Measurements from ENCODE around the gene SLF2. TPM values are rescaled to one million over a fixed set of nuclear protein-coding genes. Genes with fewer than 3 reads are reported as not detected.

The SLF2 gene
- total and polyA plus RNA-seq, 2 of the 13 experiments (the other 11 are each of a cell fraction or from before 2014, with no cell fraction given) = 12.2 to 48.1 TPM

DNA sequence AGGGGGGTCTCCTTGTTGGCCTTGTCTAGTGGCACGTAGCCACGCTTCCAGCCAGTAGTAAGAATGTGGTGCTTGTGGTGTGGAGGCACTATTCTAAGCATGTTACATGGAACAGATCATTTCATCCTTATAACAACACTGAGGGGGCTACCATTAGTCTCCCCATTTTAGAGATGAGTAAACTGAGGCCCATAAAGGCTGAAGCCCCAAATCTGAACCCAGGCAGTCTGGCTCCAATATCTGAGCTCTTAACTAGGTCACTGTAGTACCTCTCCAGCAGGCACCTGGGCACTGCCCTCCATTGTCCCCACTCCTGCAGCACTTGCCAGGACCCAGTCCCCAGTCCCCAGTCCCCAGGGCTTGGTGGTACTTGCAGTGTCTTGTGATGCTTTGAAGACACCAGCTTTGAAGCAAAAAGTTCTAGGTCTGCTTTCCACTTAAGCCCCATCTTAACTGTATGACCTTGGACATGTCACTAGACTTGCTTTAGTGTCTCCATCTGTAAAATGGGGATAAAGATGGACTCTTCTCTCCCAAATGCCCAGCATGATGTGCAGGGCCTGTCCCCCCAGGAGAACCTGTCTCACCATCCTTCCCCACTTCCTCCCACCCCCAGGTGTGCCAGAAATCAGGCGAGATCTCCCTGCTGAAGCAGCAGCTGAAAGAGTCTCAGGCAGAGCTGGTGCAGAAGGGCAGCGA, 93.3 kb downstream of the SLF2 start:
- Histone ChIP-seq H3K4me2 (ENCODE audit: low read depth, low read length) (no peak overlapping the region), H2AFZ (ENCODE audit: low read length) (no peak overlapping the region), H3K27me3 (ENCODE audit: control insufficient read depth in 1 of 2, insufficient read depth in 2 of 2, low read length in 2 of 2) (no peaks in the 10 kb centered on the region), H3K9me3 (ENCODE audit: low read length) (no peaks in the 10 kb centered on the region), H3K4me1 (ENCODE audit: insufficient read depth, low read length) (peaks cover 53% of the 10 kb centered on the region), H3K36me3 (replicated peaks in 1 of 2; ENCODE audit: control insufficient read depth in 1 of 2, insufficient read depth in 2 of 2, low read length in 2 of 2) (peaks cover 17 to 43% of the 10 kb centered on the region in 2 experiments; a peak in 4 of 5 replicates), H4K20me1 (ENCODE audit: insufficient read depth, low read length) (no peaks in the 10 kb centered on the region; the same call in 1 of the 2 replicates), H3K27ac (ENCODE audit: extremely low read length, insufficient read depth, low read length) (no peak overlapping the region), H3K9ac (ENCODE audit: insufficient read depth, low read depth, low read length) (no peak overlapping the region), H3K4me3 (replicated peaks in 1 of 3; ENCODE audit: insufficient read depth in 1 of 3, low read depth in 2 of 3, low read length in 3 of 3) (no peak overlapping the region), H3K79me2 (ENCODE audit: insufficient read depth, low read length) (peaks cover 14% of the 10 kb centered on the region)
- ATAC-seq (no peak), DNase-seq (ENCODE audit: low spot score) (no peak), FAIRE-seq (no peak)
- ChIA-PET POLR2A (interaction anchor here (0.9 to 7.1 kb wide), 2 partner anchors 6 to 19 kb away, joined by 3 to 124 read pairs; partner anchors contain the start of genes LZTS2, MRPL43 and TWNK), CTCF (ENCODE audit: low intra/inter-chr PET ratio, low total read pairs) (no interaction called here)
- intact Hi-C loops (cut with micrococcal nuclease; ENCODE audit: unreplicated experiment) = no loop called here
- WGBS (ENCODE audit: low lambda C conversion rate) = 93% methylated on average over 4 of the region's 4 CpGs
- in situ Hi-C loops (cut with HindIII; ENCODE audit: extremely low pct_ligation_motif_present, low pct_unique_long_range_greater_than_20kb) = no loop called here
- TF ChIP-seq ZNF629 (CRISPR knock-in tag; conservative IDR thresholded peaks at IDR 0.05) (peak; percentile 81), GTF3A (CRISPR knock-in tag; conservative IDR thresholded peaks at IDR 0.05) (no peak), POLR2AphosphoS5 (IDR thresholded peaks at IDR 0.05; ENCODE audit: low read depth, low read length) (0 out of 2 replicates have a peak, but pooled peaks have one; percentile 16)
- TF ChIP-seq, protein P1, sequence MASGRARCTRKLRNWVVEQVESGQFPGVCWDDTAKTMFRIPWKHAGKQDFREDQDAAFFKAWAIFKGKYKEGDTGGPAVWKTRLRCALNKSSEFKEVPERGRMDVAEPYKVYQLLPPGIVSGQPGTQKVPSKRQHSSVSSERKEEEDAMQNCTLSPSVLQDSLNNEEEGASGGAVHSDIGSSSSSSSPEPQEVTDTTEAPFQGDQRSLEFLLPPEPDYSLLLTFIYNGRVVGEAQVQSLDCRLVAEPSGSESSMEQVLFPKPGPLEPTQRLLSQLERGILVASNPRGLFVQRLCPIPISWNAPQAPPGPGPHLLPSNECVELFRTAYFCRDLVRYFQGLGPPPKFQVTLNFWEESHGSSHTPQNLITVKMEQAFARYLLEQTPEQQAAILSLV (CRISPR knock-in tag; IDR thresholded peaks at IDR 0.05; ENCODE audit: borderline replicate concordance) = no peak
- no TSS peak for BruUV-seq (replicated peaks)

- H3K9me3 ChIP-seq (ENCODE audit: low read length) = no peaks in the 10 kb centered on the region
- ATAC-seq (no peak), DNase-seq (ENCODE audit: low spot score) (no peak), FAIRE-seq (no peak)
- H3K4me1 ChIP-seq (ENCODE audit: insufficient read depth, low read length) = peaks cover 53% of the 10 kb centered on the region
- TSS peak; percentile 29 for BruUV-seq (replicated peaks)
- intact Hi-C loops (cut with micrococcal nuclease; ENCODE audit: unreplicated experiment) = no loop called here
- no peaks in the 10 kb centered on the region; the same call in 1 of the 2 replicates for H4K20me1 ChIP-seq (ENCODE audit: insufficient read depth, low read length)
- H3K4me2 ChIP-seq (ENCODE audit: low read depth, low read length) = no peak overlapping the region
- peaks cover 17 to 43% of the 10 kb centered on the region in 2 experiments; a peak in 4 of 5 replicates for H3K36me3 ChIP-seq (replicated peaks in 1 of 2; ENCODE audit: control insufficient read depth in 1 of 2, insufficient read depth in 2 of 2, low read length in 2 of 2)
- ChIA-PET POLR2A (interaction anchor here (0.9 to 7.1 kb wide), 3 partner anchors 7 to 37 kb away, joined by 3 to 124 read pairs (median 3); partner anchors contain the start of genes LZTS2, MRPL43 and TWNK), CTCF (ENCODE audit: low intra/inter-chr PET ratio, low total read pairs) (no interaction called here)
- peak overlapping the region; percentile 36 for H3K27ac ChIP-seq (ENCODE audit: extremely low read length, insufficient read depth, low read length)
- in situ Hi-C loops (cut with HindIII; ENCODE audit: extremely low pct_ligation_motif_present, low pct_unique_long_range_greater_than_20kb) = no loop called here
- no peak overlapping the region for H2AFZ ChIP-seq (ENCODE audit: low read length)
- no peak overlapping the region for H3K4me3 ChIP-seq (replicated peaks in 1 of 3; ENCODE audit: insufficient read depth in 1 of 3, low read depth in 2 of 3, low read length in 3 of 3)
- WGBS (ENCODE audit: low lambda C conversion rate) = 94% methylated on average over 23 of the region's 33 CpGs
- H3K79me2 ChIP-seq (ENCODE audit: insufficient read depth, low read length) = peaks cover 8% of the 10 kb centered on the region
- H3K9ac ChIP-seq (ENCODE audit: insufficient read depth, low read depth, low read length) = no peak overlapping the region
- H3K27me3 ChIP-seq (ENCODE audit: control insufficient read depth in 1 of 2, insufficient read depth in 2 of 2, low read length in 2 of 2) = no peaks in the 10 kb centered on the region
- TF ChIP-seq, protein P2, sequence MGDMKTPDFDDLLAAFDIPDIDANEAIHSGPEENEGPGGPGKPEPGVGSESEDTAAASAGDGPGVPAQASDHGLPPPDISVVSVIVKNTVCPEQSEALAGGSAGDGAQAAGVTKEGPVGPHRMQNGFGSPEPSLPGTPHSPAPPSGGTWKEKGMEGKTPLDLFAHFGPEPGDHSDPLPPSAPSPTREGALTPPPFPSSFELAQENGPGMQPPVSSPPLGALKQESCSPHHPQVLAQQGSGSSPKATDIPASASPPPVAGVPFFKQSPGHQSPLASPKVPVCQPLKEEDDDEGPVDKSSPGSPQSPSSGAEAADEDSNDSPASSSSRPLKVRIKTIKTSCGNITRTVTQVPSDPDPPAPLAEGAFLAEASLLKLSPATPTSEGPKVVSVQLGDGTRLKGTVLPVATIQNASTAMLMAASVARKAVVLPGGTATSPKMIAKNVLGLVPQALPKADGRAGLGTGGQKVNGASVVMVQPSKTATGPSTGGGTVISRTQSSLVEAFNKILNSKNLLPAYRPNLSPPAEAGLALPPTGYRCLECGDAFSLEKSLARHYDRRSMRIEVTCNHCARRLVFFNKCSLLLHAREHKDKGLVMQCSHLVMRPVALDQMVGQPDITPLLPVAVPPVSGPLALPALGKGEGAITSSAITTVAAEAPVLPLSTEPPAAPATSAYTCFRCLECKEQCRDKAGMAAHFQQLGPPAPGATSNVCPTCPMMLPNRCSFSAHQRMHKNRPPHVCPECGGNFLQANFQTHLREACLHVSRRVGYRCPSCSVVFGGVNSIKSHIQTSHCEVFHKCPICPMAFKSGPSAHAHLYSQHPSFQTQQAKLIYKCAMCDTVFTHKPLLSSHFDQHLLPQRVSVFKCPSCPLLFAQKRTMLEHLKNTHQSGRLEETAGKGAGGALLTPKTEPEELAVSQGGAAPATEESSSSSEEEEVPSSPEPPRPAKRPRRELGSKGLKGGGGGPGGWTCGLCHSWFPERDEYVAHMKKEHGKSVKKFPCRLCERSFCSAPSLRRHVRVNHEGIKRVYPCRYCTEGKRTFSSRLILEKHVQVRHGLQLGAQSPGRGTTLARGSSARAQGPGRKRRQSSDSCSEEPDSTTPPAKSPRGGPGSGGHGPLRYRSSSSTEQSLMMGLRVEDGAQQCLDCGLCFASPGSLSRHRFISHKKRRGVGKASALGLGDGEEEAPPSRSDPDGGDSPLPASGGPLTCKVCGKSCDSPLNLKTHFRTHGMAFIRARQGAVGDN (CRISPR knock-in tag; IDR thresholded peaks at IDR 0.05) = peak; percentile 33; the same call in 1 of the 2 replicates
- TF ChIP-seq ZBTB21 (CRISPR knock-in tag; IDR thresholded peaks at IDR 0.05) = no peak
- TF ChIP-seq, protein P3, sequence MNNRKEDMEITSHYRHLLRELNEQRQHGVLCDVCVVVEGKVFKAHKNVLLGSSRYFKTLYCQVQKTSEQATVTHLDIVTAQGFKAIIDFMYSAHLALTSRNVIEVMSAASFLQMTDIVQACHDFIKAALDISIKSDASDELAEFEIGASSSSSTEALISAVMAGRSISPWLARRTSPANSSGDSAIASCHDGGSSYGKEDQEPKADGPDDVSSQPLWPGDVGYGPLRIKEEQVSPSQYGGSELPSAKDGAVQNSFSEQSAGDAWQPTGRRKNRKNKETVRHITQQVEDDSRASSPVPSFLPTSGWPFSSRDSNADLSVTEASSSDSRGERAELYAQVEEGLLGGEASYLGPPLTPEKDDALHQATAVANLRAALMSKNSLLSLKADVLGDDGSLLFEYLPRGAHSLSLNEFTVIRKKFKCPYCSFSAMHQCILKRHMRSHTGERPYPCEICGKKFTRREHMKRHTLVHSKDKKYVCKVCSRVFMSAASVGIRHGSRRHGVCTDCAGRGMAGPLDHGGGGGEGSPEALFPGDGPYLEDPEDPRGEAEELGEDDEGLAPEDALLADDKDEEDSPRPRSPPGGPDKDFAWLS (CRISPR knock-in tag; IDR thresholded peaks at IDR 0.05; ENCODE audit: borderline replicate concordance) = no peak
- TF ChIP-seq CREB3 (CRISPR knock-in tag; IDR thresholded peaks at IDR 0.05) = no peak
Observed at GRCh38 chr10:101006593-101007098, 93.9 kb downstream of the SLF2 start.

Measured in HepG2 (cell line).